Mammary epithelial cell (primary cell): ENCODE measurements around the gene IRS2.

Source experiments
- CTCF ChIP-seq, 2 donors: IDR thresholded peaks in 1 of 2; conservative IDR thresholded peaks in 1 of 2; 2 replicates each; pipeline ENCODE4 v1.5.1; 2011 to 2012; ENCODE audit warnings: inconsistent platforms in 2 of 2, low read length in 2 of 2, mild to moderate bottlenecking in 2 of 2, control low read depth in 1 of 2, low read depth in 1 of 2; ENCODE audit not compliant: insufficient read depth in 1 of 2; ENCODE audit errors: extremely low read depth in 1 of 2
- EZH2 ChIP-seq: IDR thresholded peaks from 2 replicates; pipeline ENCODE4 v1.6.1; 2012; ENCODE audit warnings: low read length, inconsistent platforms, borderline replicate concordance

GRCh38 chr13:109755551-109755950 is 30.8 kb downstream of the IRS2 start:
- TF ChIP-seq CTCF (conservative IDR thresholded peaks at IDR 0.05 in 1 of 2, IDR thresholded peaks at IDR 0.05 in 1 of 2; ENCODE audit: extremely low read depth in 1 of 2, insufficient read depth in 1 of 2, low read depth in 1 of 2, low read length in 2 of 2) = no peak
- no peak for TF ChIP-seq EZH2
